Heart left ventricle (tissue), 16 donors: ENCODE measurements around the gene FADS6. TPM values are rescaled to one million over a fixed set of nuclear protein-coding genes. Genes with fewer than 3 reads are reported as not detected.

Source experiments
- ATAC-seq, 4 donors: fragments of 200-7000 bp; cut with Tn5 transposase; one replicate each; pipeline ENCODE4 v1.9.1; 2020 to 2022; ENCODE audit warnings: moderate library complexity in 4 of 4, mild to moderate bottlenecking in 3 of 4, moderate number of reproducible peaks in 1 of 4
- DNase-seq, 5 donors: peaks; one replicate each; pipeline ENCODE4 v3.0.0-alpha.2; 2020
- H3K27ac ChIP-seq, 12 donors: fragments of 200-600 bp; sonication (generic) in 4 of 12; one replicate each; pipeline versions ENCODE4 v1.5.0 to v1.8.0; 2016 to 2022; ENCODE audit warnings: mild to moderate bottlenecking in 2 of 12
- H3K27me3 ChIP-seq, 9 donors: fragments of 200-600 bp; sonication (generic) in 2 of 9; one replicate each; pipeline versions ENCODE4 v1.5.1 to v1.8.0; 2016 to 2022; ENCODE audit warnings: mild to moderate bottlenecking in 3 of 9
- H3K36me3 ChIP-seq, 9 donors: fragments of 200-600 bp; sonication (generic) in 2 of 9; one replicate each; pipeline versions ENCODE4 v1.5.0 to v1.8.0; 2018 to 2022; ENCODE audit warnings: mild to moderate bottlenecking in 2 of 9
- H3K4me1 ChIP-seq, 12 donors: fragments of 200-600 bp; sonication (generic) in 4 of 12; one replicate each; pipeline versions ENCODE4 v1.5.0 to v1.8.0; 2016 to 2022; ENCODE audit warnings: mild to moderate bottlenecking in 3 of 12
- H3K4me3 ChIP-seq, 12 donors: fragments of 200-600 bp; sonication (generic) in 4 of 12; one replicate each; pipeline versions ENCODE4 v1.5.0 to v1.8.0; 2017 to 2022; ENCODE audit warnings: mild to moderate bottlenecking in 9 of 12, moderate library complexity in 4 of 12
- H3K9me3 ChIP-seq, 12 donors: fragments of 200-600 bp; sonication (generic) in 4 of 12; one replicate each; pipeline versions ENCODE4 v1.5.0 to v1.8.0; 2016 to 2022; ENCODE audit warnings: mild to moderate bottlenecking in 1 of 12
- POLR2A ChIP-seq, 2 donors: fragments of 450-650 bp; IDR thresholded peaks; one replicate each; pipeline ENCODE4 v1.6.1; 2017; ENCODE audit warnings: antibody characterized with exemption in 2 of 2, mild to moderate bottlenecking in 2 of 2, moderate library complexity in 2 of 2
- WGBS, 4 donors: extraction: QIAGEN DNeasy Blood & Tissue Kit in 2 of 4; methylation state at CpG; one replicate each; pipeline versions ENCODE4 v1.1.5 to v1.1.7; 2013 to 2018; 5-methylcytosine and 5-hydroxymethylcytosine counted together
- intact Hi-C, 10 donors: fragments of 100-400 bp; cut with DNase I; formaldehyde crosslinking; loops; one replicate each; pipeline versions ENCODE4 v1.11.1 to v1.14.2; 2022
- polyA plus RNA-seq, 2 donors: library from polyadenylated mRNA; stranded (reverse); fragments of 200-250 nt; gene quantifications; one replicate each; pipeline ENCODE4 v1.2.3, GENCODE V29; 2013
- total RNA-seq, 9 donors: library from RNA; depleted of rRNA in 2 of 9; stranded (reverse); fragments of >200 nt in 2 of 9; fragmentation: NEBNext Ultra II Directional in 3 of 9; extraction: Animal tissue kit (Norgen Biotek cat#: 25700) in 3 of 9; gene quantifications; one replicate each; pipeline versions ENCODE4 v1.1.0 to v1.2.4, GENCODE V29; 2016 to 2023
- TF ChIP-seq, protein P1 (sequence below), 12 donors: fragments of 200-600 bp; sonication (generic) in 4 of 12; IDR thresholded peaks; one replicate each; pipeline versions ENCODE4 v1.5.0 to v1.8.0; 2018 to 2022; ENCODE audit warnings: antibody characterized with exemption in 12 of 12, mild to moderate bottlenecking in 5 of 12
- donor health status: ischemic (EF 13 %, LVEDD 7.1; RV severe dilation, severe dysfunction).
- donor health status: healthy with polysubstance abuse.
- donor health status: DM: no; HTN: yes; CAD: no.
- donor health status: DM: no; HTN: no; CAD: no.
- donor health status: ischemic (EF 25% LVEDD 6.9; RV normal size, moderate dysfunction).
- donor health status: ischemic (EF 25% LVEDD 5.7; RV mildly dilated, moderate dysfunction).
- donor health status: healthy.
- donor health status: DM: yes; HTN: yes; CAD: no.
- donor health status: ischemic (EF 35%, LVEDD 5.7; RV mildly dilated, moderate dysfunction).
- donor health status: nonischemic (EF 11% LVEDD 7.7; RV severe dilation, severe dysfunction).
- donor health status: DM: yes; HTN: yes; CAD: no.
- donor health status: PGD.
- donor health status: ischemic (EF 29% LVEDD 5.4; RV normal size, mild dysfunction).
- donor health status: nonischemic (EF 23%, LVEDD 6.1; RV moderate dilation, normal function).

FADS6 gene
- total and polyA plus RNA-seq, 11 donors: not detected

DNA sequence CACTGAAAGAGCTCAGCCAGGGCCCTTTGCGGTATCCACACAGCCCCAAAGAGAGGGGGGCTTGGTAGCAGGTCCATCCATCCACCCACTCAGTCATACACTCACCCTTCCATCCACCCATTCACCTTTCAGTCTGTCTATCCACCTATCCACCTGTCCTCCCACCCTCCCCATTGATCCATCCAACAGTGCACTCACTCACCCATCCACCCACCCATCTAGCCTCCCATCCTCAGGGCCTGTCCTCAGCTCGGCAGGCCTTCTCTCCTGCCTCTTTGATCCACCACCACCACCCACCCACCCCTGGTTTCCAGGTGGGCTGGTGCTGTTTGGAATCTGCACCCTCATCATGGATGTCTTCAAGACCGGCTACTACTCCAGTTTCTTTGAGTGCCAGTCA, 31.8 kb upstream of the FADS6 start:
- peaks cover 0 to 28% (median 17%) of the 10 kb centered on the region in 12 donors for H3K4me1 ChIP-seq
- ATAC-seq (no peak), DNase-seq (no peak)
- TF ChIP-seq, protein P1, sequence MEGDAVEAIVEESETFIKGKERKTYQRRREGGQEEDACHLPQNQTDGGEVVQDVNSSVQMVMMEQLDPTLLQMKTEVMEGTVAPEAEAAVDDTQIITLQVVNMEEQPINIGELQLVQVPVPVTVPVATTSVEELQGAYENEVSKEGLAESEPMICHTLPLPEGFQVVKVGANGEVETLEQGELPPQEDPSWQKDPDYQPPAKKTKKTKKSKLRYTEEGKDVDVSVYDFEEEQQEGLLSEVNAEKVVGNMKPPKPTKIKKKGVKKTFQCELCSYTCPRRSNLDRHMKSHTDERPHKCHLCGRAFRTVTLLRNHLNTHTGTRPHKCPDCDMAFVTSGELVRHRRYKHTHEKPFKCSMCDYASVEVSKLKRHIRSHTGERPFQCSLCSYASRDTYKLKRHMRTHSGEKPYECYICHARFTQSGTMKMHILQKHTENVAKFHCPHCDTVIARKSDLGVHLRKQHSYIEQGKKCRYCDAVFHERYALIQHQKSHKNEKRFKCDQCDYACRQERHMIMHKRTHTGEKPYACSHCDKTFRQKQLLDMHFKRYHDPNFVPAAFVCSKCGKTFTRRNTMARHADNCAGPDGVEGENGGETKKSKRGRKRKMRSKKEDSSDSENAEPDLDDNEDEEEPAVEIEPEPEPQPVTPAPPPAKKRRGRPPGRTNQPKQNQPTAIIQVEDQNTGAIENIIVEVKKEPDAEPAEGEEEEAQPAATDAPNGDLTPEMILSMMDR (IDR thresholded peaks at IDR 0.05): no peak
- TF ChIP-seq POLR2A (IDR thresholded peaks at IDR 0.05): no peak
- no peak overlapping the region for H3K27ac ChIP-seq
- intact Hi-C loops: loop anchor here in 1 of 10 donors (2.0 kb wide), 1 partner anchor 32 kb away; no protein-coding TSS in a partner anchor
- WGBS, 4 donors: 58 to 72% (median 68%) methylated on average over 3 of the region's 3 CpGs
- peaks cover 30 to 86% (median 71%) of the 10 kb centered on the region in 9 donors for H3K27me3 ChIP-seq
- H3K9me3 ChIP-seq: no peaks in the 10 kb centered on the region
- no peak overlapping the region for H3K4me3 ChIP-seq
- no peaks in the 10 kb centered on the region for H3K36me3 ChIP-seq

DNA sequence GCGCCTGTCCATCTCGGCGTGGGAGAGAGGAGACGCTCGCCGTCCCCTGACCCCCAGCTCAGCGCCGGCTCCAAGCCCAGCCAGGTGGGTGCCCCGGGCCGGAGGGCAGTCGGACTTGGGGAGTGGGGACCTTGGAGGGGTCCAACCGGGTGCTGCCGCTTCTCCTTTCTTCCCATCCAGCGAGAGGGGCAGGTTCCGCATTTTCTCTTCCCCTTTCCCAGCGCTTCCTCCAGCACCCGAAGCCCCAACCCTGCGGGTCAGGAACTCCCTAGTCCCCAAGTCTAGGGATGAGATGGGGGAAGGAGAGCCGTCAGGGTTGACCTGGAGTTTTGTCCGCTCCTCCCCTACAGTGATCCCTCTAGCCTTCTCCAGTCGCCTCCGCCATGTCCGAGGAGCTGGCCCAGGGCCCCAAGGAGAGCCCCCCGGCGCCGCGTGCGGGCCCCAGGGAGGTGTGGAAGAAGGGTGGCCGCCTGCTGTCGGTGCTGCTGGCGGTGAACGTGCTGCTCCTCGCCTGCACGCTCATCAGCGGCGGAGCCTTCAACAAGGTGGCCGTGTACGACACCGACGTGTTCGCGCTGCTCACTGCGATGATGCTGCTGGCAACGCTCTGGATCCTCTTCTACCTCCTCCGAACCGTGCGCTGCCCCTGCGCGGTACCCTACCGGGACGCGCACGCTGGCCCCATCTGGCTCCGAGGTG, 31.0 kb upstream of the FADS6 start, which contains the start of gene OTOP2:
Gene OTOP2, plus strand, starts transcription at position 24 of the 699 bp plus-strand sequence. Its CDS starts 360 bp downstream, at position 384.
- H3K27me3 ChIP-seq: peaks cover 30 to 88% (median 72%) of the 10 kb centered on the region in 9 donors
- WGBS, 4 donors: 3 to 5% (median 4%) methylated on average over 51 to 54 of the region's 54 CpGs
- DNase-seq (peak in 4 of 5 donors; percentile 43 to 77 (median 52)), ATAC-seq (peak in 3 of 4 donors; percentile 11 to 18 (median 17))
- peaks cover 0 to 29% (median 17%) of the 10 kb centered on the region in 12 donors for H3K4me1 ChIP-seq
- peak within 1 kb of the TSS in 11 of 12 donors; percentile 3 to 45 (median 31) for H3K4me3 ChIP-seq
- no peak within 1 kb of the TSS for H3K27ac ChIP-seq
- TF ChIP-seq POLR2A (IDR thresholded peaks at IDR 0.05): no peak
- TF ChIP-seq, protein P1 (IDR thresholded peaks at IDR 0.05): no peak
- no peaks in the 10 kb centered on the region for H3K9me3 ChIP-seq
- intact Hi-C loops: loop anchor here in 1 of 10 donors (2.0 kb wide), 1 partner anchor 32 kb away; no protein-coding TSS in a partner anchor
- H3K36me3 ChIP-seq: no peaks in the 10 kb centered on the region

DNA sequence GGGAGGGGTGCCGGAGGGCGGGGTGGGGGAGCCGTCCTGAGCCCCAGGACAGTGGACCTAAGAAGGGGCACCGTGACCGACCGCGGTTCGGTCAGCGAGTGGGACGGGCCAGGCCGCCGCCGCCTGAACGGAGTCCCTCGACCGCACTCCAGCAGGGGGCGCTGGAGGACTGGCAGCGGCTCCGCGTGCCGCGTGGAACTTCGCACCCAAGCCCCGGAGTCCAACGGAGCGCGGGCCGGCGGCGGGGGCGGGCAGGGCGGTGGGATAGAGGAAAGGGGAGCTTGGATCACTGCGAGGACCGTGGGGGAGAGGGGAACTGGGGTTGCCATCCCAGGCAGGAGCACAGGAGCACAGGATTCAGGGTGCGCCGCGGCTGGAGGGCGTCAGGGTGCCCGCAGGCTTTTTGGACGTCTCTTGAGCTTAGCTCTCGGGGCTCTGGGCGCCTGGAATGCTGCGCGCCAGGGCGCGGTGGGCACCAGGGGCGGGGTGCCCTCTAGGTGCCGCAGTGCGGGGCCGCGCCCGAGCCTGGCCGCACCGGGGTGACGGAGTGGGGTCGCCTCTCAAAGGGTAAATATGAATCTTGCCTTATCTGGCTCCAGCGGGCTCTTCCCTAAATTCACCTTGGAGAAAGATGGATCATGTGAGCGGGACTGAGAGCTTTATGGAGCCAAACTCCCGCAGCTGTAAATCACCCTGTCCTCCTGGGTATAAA, 30.3 kb upstream of the FADS6 start:
- H3K9me3 ChIP-seq: no peaks in the 10 kb centered on the region
- DNase-seq: peak; percentile 56 to 89 (median 66)
- intact Hi-C loops: loop anchor here in 2 of 10 donors (2.0 kb wide), 2 partner anchors 33 to 35 kb away; no protein-coding TSS in a partner anchor
- H3K27me3 ChIP-seq: peaks cover 30 to 91% (median 72%) of the 10 kb centered on the region in 9 donors
- ATAC-seq: peak in 3 of 4 donors; percentile 41 to 72 (median 55)
- peak overlapping the region in 11 of 12 donors; percentile 3 to 45 (median 31) for H3K4me3 ChIP-seq
- H3K36me3 ChIP-seq: no peaks in the 10 kb centered on the region
- no peak overlapping the region for H3K27ac ChIP-seq
- H3K4me1 ChIP-seq: peaks cover 0 to 30% (median 17%) of the 10 kb centered on the region in 12 donors
- 4 to 10% (median 4%) methylated on average over 25 to 59 of the region's 59 CpGs for WGBS, 4 donors
- no peak for TF ChIP-seq POLR2A (IDR thresholded peaks at IDR 0.05)
- TF ChIP-seq, protein P1 (IDR thresholded peaks at IDR 0.05): peak; percentile 65 to 86 (median 76)
